ENCODE results near the gene PADI1.

The PADI1 gene

DNA sequence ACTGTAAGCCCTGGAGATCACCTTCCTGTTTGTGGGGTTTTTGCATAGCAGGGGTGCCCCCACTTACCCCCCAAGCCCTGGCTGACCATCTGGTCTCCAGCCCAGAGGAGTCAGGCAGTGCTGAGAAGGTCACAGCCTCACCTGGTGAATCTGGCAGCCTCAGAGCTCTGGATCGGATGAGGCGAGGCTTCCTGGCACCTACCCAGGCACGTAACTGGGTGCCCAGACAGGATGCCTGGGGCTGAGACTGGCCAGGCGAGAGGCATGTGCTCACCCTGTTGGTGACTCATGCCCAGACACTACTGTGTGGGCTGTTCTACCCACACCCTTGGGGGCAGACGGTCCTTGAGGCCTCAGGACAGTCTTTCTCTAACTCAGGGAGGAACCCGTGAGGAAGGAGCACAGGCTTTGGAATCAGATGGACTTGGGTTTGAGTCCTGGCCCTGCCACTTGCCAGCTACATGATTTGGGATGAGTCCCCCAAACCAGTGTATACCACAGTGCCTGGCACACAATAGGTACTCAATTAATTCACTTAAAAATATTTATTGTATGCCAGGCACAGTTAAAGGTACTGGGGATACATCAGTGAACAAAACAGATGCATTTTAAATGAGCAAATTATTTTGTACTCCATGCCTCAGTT lies 28.9 kb downstream of the PADI1 start:
- peak; percentile 91 for ATAC-seq
- 0 out of 2 replicates have a peak, but pooled peaks have one; percentile 29 for TF ChIP-seq TCF4 (CRISPR knock-in tag; IDR thresholded peaks at IDR 0.05; ENCODE audit: borderline replicate concordance)
- TF ChIP-seq, protein P1, sequence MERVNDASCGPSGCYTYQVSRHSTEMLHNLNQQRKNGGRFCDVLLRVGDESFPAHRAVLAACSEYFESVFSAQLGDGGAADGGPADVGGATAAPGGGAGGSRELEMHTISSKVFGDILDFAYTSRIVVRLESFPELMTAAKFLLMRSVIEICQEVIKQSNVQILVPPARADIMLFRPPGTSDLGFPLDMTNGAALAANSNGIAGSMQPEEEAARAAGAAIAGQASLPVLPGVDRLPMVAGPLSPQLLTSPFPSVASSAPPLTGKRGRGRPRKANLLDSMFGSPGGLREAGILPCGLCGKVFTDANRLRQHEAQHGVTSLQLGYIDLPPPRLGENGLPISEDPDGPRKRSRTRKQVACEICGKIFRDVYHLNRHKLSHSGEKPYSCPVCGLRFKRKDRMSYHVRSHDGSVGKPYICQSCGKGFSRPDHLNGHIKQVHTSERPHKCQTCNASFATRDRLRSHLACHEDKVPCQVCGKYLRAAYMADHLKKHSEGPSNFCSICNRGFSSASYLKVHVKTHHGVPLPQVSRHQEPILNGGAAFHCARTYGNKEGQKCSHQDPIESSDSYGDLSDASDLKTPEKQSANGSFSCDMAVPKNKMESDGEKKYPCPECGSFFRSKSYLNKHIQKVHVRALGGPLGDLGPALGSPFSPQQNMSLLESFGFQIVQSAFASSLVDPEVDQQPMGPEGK (CRISPR knock-in tag; IDR thresholded peaks at IDR 0.05; ENCODE audit: borderline replicate concordance) = peak; percentile 21; the same call in 1 of the 2 replicates
- no peak for TF ChIP-seq ZFP3 (CRISPR knock-in tag; IDR thresholded peaks at IDR 0.05)
- TF ChIP-seq RARB (CRISPR knock-in tag; IDR thresholded peaks at IDR 0.05) = no peak
- TF ChIP-seq ISL1 (CRISPR knock-in tag; IDR thresholded peaks at IDR 0.05) = peak; percentile 7; the same call in 1 of the 2 replicates
- TF ChIP-seq BACH2 (CRISPR knock-in tag; IDR thresholded peaks at IDR 0.05; ENCODE audit: borderline replicate concordance) = no peak
- TF ChIP-seq, protein P2, sequence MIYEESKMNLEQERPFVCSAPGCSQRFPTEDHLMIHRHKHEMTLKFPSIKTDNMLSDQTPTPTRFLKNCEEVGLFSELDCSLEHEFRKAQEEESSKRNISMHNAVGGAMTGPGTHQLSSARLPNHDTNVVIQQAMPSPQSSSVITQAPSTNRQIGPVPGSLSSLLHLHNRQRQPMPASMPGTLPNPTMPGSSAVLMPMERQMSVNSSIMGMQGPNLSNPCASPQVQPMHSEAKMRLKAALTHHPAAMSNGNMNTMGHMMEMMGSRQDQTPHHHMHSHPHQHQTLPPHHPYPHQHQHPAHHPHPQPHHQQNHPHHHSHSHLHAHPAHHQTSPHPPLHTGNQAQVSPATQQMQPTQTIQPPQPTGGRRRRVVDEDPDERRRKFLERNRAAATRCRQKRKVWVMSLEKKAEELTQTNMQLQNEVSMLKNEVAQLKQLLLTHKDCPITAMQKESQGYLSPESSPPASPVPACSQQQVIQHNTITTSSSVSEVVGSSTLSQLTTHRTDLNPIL (CRISPR knock-in tag; IDR thresholded peaks at IDR 0.05; ENCODE audit: low read depth) = 0 out of 2 replicates have a peak, but pooled peaks have one; percentile 25
- TF ChIP-seq ARNTL (CRISPR knock-in tag; IDR thresholded peaks at IDR 0.05; ENCODE audit: borderline replicate concordance, low read depth) = no peak
- no peak for TF ChIP-seq ZNF8 (CRISPR knock-in tag; IDR thresholded peaks at IDR 0.05)
- TF ChIP-seq ZNF70 (CRISPR knock-in tag; IDR thresholded peaks at IDR 0.05) = no peak
- no peak for TF ChIP-seq CSDC2 (CRISPR knock-in tag; IDR thresholded peaks at IDR 0.05)

DNA sequence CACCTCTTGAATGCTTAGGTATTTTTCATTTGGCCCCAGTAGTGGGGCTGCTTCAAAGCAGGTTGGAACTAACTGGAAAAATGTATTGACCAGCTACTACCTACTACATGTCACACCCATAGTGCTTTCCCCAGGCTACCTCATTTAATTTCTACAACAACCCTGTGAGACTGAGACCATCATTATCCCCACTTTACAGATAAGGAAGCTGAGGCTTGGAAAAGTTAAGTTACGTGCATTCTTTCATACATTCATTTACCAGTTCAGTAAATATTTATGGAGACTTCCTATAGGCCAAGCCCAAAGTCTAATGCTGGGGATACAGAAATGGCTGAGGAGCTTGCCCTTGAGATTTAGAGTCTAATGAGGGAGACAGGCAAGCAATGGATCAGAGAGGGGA lies 29.5 kb downstream of the PADI1 start:
- TF ChIP-seq, protein P3, sequence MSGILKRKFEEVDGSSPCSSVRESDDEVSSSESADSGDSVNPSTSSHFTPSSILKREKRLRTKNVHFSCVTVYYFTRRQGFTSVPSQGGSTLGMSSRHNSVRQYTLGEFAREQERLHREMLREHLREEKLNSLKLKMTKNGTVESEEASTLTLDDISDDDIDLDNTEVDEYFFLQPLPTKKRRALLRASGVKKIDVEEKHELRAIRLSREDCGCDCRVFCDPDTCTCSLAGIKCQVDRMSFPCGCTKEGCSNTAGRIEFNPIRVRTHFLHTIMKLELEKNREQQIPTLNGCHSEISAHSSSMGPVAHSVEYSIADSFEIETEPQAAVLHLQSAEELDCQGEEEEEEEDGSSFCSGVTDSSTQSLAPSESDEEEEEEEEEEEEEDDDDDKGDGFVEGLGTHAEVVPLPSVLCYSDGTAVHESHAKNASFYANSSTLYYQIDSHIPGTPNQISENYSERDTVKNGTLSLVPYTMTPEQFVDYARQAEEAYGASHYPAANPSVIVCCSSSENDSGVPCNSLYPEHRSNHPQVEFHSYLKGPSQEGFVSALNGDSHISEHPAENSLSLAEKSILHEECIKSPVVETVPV (CRISPR knock-in tag; IDR thresholded peaks at IDR 0.05) = no peak
- TF ChIP-seq CSDC2 (CRISPR knock-in tag; IDR thresholded peaks at IDR 0.05) (no peak), SNAI2 (CRISPR knock-in tag; IDR thresholded peaks at IDR 0.05) (no peak), ESRRG (CRISPR knock-in tag; IDR thresholded peaks at IDR 0.05) (no peak), PPARA (CRISPR knock-in tag; IDR thresholded peaks at IDR 0.05; ENCODE audit: borderline replicate concordance) (no peak), ISL1 (CRISPR knock-in tag; IDR thresholded peaks at IDR 0.05) (no peak), BACH2 (CRISPR knock-in tag; IDR thresholded peaks at IDR 0.05; ENCODE audit: borderline replicate concordance) (no peak), TOX (CRISPR knock-in tag; IDR thresholded peaks at IDR 0.05; ENCODE audit: borderline replicate concordance) (no peak), ZC3H10 (CRISPR knock-in tag; IDR thresholded peaks at IDR 0.05) (no peak), RARB (CRISPR knock-in tag; IDR thresholded peaks at IDR 0.05) (no peak), ZNF565 (CRISPR knock-in tag; conservative IDR thresholded peaks at IDR 0.05; ENCODE audit: low read depth) (no peak), ZFP3 (CRISPR knock-in tag; IDR thresholded peaks at IDR 0.05) (no peak), ZFP30 (CRISPR knock-in tag; IDR thresholded peaks at IDR 0.05) (no peak), OSR1 (CRISPR knock-in tag; IDR thresholded peaks at IDR 0.05) (no peak)
- TF ChIP-seq, protein P4, sequence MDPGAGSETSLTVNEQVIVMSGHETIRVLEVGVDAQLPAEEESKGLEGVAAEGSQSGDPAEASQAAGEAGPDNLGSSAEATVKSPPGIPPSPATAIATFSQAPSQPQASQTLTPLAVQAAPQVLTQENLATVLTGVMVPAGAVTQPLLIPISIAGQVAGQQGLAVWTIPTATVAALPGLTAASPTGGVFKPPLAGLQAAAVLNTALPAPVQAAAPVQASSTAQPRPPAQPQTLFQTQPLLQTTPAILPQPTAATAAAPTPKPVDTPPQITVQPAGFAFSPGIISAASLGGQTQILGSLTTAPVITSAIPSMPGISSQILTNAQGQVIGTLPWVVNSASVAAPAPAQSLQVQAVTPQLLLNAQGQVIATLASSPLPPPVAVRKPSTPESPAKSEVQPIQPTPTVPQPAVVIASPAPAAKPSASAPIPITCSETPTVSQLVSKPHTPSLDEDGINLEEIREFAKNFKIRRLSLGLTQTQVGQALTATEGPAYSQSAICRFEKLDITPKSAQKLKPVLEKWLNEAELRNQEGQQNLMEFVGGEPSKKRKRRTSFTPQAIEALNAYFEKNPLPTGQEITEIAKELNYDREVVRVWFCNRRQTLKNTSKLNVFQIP (CRISPR knock-in tag; IDR thresholded peaks at IDR 0.05; ENCODE audit: borderline replicate concordance, low read depth) = no peak
- TF ChIP-seq, protein P5, sequence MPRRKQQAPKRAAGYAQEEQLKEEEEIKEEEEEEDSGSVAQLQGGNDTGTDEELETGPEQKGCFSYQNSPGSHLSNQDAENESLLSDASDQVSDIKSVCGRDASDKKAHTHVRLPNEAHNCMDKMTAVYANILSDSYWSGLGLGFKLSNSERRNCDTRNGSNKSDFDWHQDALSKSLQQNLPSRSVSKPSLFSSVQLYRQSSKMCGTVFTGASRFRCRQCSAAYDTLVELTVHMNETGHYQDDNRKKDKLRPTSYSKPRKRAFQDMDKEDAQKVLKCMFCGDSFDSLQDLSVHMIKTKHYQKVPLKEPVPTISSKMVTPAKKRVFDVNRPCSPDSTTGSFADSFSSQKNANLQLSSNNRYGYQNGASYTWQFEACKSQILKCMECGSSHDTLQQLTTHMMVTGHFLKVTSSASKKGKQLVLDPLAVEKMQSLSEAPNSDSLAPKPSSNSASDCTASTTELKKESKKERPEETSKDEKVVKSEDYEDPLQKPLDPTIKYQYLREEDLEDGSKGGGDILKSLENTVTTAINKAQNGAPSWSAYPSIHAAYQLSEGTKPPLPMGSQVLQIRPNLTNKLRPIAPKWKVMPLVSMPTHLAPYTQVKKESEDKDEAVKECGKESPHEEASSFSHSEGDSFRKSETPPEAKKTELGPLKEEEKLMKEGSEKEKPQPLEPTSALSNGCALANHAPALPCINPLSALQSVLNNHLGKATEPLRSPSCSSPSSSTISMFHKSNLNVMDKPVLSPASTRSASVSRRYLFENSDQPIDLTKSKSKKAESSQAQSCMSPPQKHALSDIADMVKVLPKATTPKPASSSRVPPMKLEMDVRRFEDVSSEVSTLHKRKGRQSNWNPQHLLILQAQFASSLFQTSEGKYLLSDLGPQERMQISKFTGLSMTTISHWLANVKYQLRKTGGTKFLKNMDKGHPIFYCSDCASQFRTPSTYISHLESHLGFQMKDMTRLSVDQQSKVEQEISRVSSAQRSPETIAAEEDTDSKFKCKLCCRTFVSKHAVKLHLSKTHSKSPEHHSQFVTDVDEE (CRISPR knock-in tag; IDR thresholded peaks at IDR 0.05) = no peak
- TF ChIP-seq, protein P2 (CRISPR knock-in tag; IDR thresholded peaks at IDR 0.05; ENCODE audit: low read depth) = no peak
- TF ChIP-seq, protein P1 (CRISPR knock-in tag; IDR thresholded peaks at IDR 0.05; ENCODE audit: borderline replicate concordance) = no peak
- ATAC-seq = no peak

Data from SK-N-SH treated with all-trans-retinoic acid at 6 μM for 48 hours (cell line).